GM15510 (cell line): ENCODE results near the gene UACA.

Experiments used
- POLR2A ChIP-seq: IDR thresholded peaks from 3 replicates; pipeline ENCODE4 v1.6.1; 2011; ENCODE audit warnings: borderline replicate concordance; ENCODE audit not compliant: insufficient read length; ENCODE audit errors: extremely low read depth

Gene UACA

DNA sequence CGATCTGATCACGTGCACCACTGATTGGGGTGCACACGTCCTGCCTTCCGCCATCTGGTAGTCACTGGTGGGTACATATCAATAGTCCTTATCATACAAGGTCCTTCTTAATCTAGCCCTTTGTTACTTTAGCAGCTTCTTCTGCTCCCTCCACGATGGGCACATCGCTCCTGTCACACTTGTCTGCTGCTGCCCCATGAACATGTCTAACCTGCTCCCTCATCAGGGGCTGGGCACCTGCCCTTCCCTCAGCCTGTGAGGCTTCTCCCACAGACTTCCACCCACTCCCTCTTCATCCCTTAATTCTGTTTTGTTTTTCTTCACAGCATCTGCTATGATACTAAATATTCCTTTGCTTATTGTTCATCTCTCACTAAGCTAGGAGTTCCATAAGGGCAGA is 82.5 kb downstream of the UACA start:
- TF ChIP-seq POLR2A, result no peak

GRCh38 chr15:70679919-70680231 is 83.5 kb downstream of the UACA start:
- TF ChIP-seq POLR2A, result no peak

- no peak for TF ChIP-seq POLR2A
These were observed 91.3 kb downstream of the UACA start for GRCh38 chr15:70672081-70672480.

DNA sequence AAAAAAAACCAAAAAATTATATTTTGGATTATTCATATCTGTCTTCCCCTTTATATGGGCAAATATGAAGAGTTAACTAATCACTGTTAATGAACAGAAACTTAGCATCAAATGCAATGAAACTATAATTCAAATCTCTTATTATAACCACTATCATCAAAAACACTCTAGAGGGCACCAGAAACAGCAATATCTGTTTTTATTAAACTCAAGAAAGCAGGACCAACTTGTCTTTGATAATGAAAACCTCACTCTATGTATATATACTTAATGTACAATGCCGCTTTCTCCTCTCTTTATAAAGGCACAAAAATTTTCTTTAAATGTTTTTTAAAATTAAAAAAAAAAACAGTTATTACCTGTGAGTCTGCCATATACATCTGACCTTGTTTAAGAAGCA is 92.7 kb downstream of the UACA start:
- no peak for TF ChIP-seq POLR2A

DNA sequence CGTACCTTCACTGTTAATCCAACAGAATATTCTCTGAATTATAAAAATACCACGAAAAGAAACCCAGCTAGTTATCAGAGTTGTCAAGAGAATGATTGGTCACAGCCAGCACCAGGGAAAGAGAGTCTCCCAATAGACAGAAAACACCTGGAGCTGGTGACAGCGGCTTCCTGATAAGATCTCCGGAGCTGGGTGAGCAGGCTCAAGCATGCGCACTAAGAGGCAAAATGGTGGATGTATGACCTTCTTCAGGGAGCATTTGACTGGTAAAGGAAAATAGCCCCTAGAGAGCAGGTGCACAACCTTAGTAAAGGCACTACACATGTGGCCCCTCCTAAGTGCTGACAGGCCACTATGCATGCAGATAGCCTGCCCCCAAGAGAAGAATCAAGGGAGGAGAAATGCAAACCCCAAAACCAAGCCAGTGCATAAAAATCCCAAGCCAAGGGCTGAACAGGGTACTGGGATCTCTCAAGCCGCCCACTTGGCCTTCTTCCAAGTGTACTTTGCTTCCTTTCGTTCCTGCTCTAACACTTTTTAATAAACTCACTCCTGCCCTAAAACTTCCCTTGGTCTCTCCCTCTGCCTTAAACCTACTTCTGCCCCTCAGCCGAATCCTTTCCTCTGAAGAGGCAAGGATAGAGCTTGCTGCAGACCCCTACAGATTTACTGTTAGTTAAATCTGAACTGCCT is 93.2 kb downstream of the UACA start:
- TF ChIP-seq POLR2A, result no peak

GRCh38 chr15:70669006-70669602 is 94.3 kb downstream of the UACA start:
- no peak for TF ChIP-seq POLR2A

GRCh38 chr15:70665599-70665998 is 97.8 kb downstream of the UACA start:
- no peak for TF ChIP-seq POLR2A

DNA sequence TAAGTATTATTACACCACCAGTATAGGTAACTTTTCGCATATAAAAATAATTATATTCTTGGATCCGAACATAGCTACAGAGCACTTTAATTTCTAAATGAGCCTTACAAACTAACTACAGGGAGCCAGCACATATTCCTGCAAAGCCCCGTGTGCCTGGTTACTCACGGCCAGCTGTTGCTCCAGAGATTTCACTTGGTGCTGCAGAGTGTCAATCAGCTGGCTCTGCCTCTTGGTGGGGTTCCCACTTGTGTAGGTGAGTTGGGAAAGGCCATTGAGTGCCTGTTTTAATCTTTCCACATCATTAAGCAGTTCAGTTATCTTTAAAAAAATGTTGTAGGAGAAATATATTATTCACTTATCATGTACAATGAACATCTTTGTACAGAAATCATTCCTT is 98.9 kb downstream of the UACA start:
- TF ChIP-seq POLR2A, result no peak

DNA sequence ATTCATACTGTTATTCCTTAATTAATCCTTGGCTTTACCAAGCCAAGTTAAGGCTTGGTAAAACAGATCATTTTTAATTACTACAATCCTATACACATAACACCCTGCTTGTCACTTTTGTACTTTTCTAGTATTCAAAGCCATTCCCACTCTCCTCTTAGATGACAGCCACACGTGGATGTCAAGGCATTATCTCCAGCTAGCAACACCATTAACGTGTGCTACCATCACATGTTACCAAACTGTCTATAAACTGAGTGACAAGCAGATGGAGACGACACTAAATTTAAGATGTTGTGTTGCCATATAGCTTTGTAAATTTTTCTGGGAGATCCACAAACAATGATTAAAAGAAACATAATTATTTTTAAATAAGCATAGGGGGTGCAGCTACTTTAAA is 103.7 kb downstream of the UACA start:
- TF ChIP-seq POLR2A, result no peak

- no peak for TF ChIP-seq POLR2A
These were observed 104.7 kb downstream of the UACA start for GRCh38 chr15:70658641-70659040.

- TF ChIP-seq POLR2A, result no peak
These were observed 109.9 kb downstream of the UACA start for GRCh38 chr15:70653426-70653825.

- no peak for TF ChIP-seq POLR2A
These were observed 111.0 kb downstream of the UACA start for GRCh38 chr15:70652341-70652740.

DNA sequence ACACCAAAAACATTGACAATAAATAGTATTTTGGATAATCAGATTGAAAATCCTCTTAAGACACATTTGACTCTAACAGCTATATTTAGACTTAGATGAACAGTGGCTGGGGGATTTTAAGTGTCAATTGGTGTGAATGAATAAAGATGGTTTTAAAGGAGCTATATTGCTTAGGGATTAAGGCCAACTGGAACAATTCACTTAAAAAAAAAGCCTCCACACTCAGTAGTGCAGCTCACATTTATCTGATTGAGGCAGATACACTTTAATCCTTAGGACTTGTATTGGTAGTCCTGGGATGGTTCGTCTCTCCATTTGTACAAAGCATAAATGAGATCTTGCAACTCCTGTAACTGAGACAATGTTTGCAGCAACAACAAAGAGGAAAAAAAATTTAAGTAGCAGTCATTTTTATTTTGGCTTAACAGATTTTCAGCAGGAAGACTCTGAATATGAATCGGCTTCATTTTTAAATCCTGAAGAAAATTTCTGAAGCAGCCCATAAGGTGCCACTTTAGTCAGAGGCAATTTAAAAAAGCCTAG is 112.0 kb downstream of the UACA start:
- TF ChIP-seq POLR2A, result no peak

GRCh38 chr15:70650567-70651302 is 112.6 kb downstream of the UACA start:
- TF ChIP-seq POLR2A, result no peak

DNA sequence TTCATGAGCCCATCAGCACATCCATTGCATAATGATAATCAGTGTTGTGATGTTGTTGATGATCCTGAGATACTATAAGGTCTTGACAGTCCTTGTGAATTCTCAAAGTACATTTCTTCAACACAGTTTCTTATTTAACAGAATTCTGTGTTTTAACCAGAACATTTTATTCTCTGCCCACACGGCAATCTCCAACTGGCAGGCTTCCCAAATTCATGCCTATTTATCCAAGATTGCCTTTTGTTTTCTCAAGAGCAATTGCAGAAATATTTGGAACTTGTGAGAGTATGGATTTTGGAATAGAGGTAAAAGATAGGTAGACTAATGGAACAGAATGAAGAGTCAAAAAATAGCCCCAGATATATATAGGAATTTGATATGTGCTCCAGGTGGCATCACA is 116.0 kb downstream of the UACA start:
- TF ChIP-seq POLR2A, result no peak

DNA sequence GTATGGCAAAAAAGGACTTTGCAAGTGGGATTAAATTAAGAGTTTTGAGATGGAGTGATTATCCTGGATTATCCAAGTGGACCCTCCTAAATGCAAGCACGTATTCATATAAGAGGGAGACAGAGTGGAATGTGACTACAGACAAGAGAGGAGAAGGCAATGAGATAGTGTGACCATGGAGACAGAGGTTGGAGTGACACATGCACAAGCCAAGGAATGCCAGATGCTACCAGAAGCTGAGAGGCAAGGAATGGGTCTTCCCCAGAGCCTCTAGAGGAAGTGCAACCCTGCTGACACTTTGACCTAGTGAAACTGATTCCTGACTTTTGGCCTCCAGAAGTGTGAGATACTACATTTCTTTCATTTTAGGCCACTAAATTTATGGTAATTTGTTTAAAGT is 117.2 kb downstream of the UACA start:
- TF ChIP-seq POLR2A, result no peak
